GM12891 (cell line): ENCODE results near the gene NAA10.

ENCODE experiments used
- PAX5 ChIP-seq: IDR thresholded peaks from 2 replicates; pipeline ENCODE4 v1.6.1; 2011; ENCODE audit warnings: low read length, moderate library complexity, mild to moderate bottlenecking; ENCODE audit not compliant: insufficient read depth, severe bottlenecking
- POLR2A ChIP-seq: IDR thresholded peaks from 2 replicates; pipeline ENCODE4 v1.6.1; 2011; ENCODE audit warnings: low read depth, low read length, control low read depth
- POLR2AphosphoS5 ChIP-seq: IDR thresholded peaks from 2 replicates; pipeline ENCODE4 v1.6.1; 2011; ENCODE audit warnings: low read depth, low read length, control low read depth
- SPI1 ChIP-seq: IDR thresholded peaks from 2 replicates; pipeline ENCODE4 v1.6.1; 2011; ENCODE audit warnings: low read depth, low read length, control low read depth
- TAF1 ChIP-seq: IDR thresholded peaks from 2 replicates; pipeline ENCODE4 v1.6.1; 2011; ENCODE audit warnings: low read depth, low read length, control low read depth

- no peak for TF ChIP-seq POLR2A
- TF ChIP-seq PAX5 = no peak
- no peak for TF ChIP-seq POLR2AphosphoS5
- no peak for TF ChIP-seq TAF1
- TF ChIP-seq SPI1 = no peak
These were observed 1.1 kb downstream of the NAA10 start for GRCh38 chrX:153933748-153934147.
